ENCODE measurements around the gene CEP70.

CEP70 gene

GRCh38 chr3:138461896-138462295 lies 132.2 kb downstream of the CEP70 start:
- no peak for TF ChIP-seq CTCF (IDR thresholded peaks at IDR 0.05; ENCODE audit: low read depth, low read length)
- TF ChIP-seq POLR2A (IDR thresholded peaks at IDR 0.05; ENCODE audit: extremely low read depth, insufficient read length), result no peak
- no peak for TF ChIP-seq MAX (IDR thresholded peaks at IDR 0.05; ENCODE audit: low read depth, low read length)
- no peak for TF ChIP-seq MYC (IDR thresholded peaks at IDR 0.05; ENCODE audit: low read depth, low read length)

GRCh38 chr3:138461246-138461645 lies 132.8 kb downstream of the CEP70 start:
- TF ChIP-seq POLR2A (IDR thresholded peaks at IDR 0.05; ENCODE audit: extremely low read depth, insufficient read length) (no peak), MYC (IDR thresholded peaks at IDR 0.05; ENCODE audit: low read depth, low read length) (no peak), MAX (IDR thresholded peaks at IDR 0.05; ENCODE audit: low read depth, low read length) (no peak), CTCF (IDR thresholded peaks at IDR 0.05; ENCODE audit: low read depth, low read length) (no peak)
- no peak overlapping the region for H3K4me3 ChIP-seq (ENCODE audit: low read depth, low read length)
- DNase-seq (ENCODE audit: low read depth), result no peak

More at GRCh38 chr3:138461896-138462295, 132.2 kb downstream of the CEP70 start:
- H3K4me3 ChIP-seq (ENCODE audit: low read depth, low read length), result no peak overlapping the region
- no peak for DNase-seq (ENCODE audit: low read depth)

GRCh38 chr3:138460536-138461205 lies 133.4 kb downstream of the CEP70 start:
- no peak for TF ChIP-seq POLR2A (IDR thresholded peaks at IDR 0.05; ENCODE audit: extremely low read depth, insufficient read length)
- no peak for TF ChIP-seq MYC (IDR thresholded peaks at IDR 0.05; ENCODE audit: low read depth, low read length)
- no peak for TF ChIP-seq CTCF (IDR thresholded peaks at IDR 0.05; ENCODE audit: low read depth, low read length)
- TF ChIP-seq MAX (IDR thresholded peaks at IDR 0.05; ENCODE audit: low read depth, low read length), result no peak
- DNase-seq (ENCODE audit: low read depth), result no peak
- no peak overlapping the region for H3K4me3 ChIP-seq (ENCODE audit: low read depth, low read length)

GRCh38 chr3:138459619-138460535 lies 134.2 kb downstream of the CEP70 start:
- no peak for TF ChIP-seq CTCF (IDR thresholded peaks at IDR 0.05; ENCODE audit: low read depth, low read length)
- no peak for TF ChIP-seq MAX (IDR thresholded peaks at IDR 0.05; ENCODE audit: low read depth, low read length)
- TF ChIP-seq POLR2A (IDR thresholded peaks at IDR 0.05; ENCODE audit: extremely low read depth, insufficient read length), result no peak
- TF ChIP-seq MYC (IDR thresholded peaks at IDR 0.05; ENCODE audit: low read depth, low read length), result no peak
- DNase-seq (ENCODE audit: low read depth), result no peak
- H3K4me3 ChIP-seq (ENCODE audit: low read depth, low read length), result no peak overlapping the region

- DNase-seq (ENCODE audit: low read depth), result no peak
- TF ChIP-seq CTCF (IDR thresholded peaks at IDR 0.05; ENCODE audit: low read depth, low read length) (no peak), MYC (IDR thresholded peaks at IDR 0.05; ENCODE audit: low read depth, low read length) (no peak), POLR2A (IDR thresholded peaks at IDR 0.05; ENCODE audit: extremely low read depth, insufficient read length) (no peak), MAX (IDR thresholded peaks at IDR 0.05; ENCODE audit: low read depth, low read length) (no peak)
- no peak overlapping the region for H3K4me3 ChIP-seq (ENCODE audit: low read depth, low read length)
Observed at GRCh38 chr3:138458774-138459499, 135.1 kb downstream of the CEP70 start.
